Embryonic facial prominence (tissue), 1 donor: ENCODE measurements around the gene CHCHD4.

Experiments used
- DNase-seq: peaks from one replicate; pipeline ENCODE4 v3.0.0-alpha.2; 2016; ENCODE audit errors: extremely low spot score

Gene CHCHD4

GRCh38 chr3:14124615-14125192 is at the start of gene CHCHD4, which contains the start of gene TMEM43:
Gene CHCHD4 (minus strand): TSS chr3:14124870. CDS start chr3:14124676, 194 bp downstream.
Gene TMEM43 (plus strand): TSS chr3:14125052. CDS start chr3:14125194, 142 bp downstream.
- DNase-seq, result peak; percentile 99

- no peak for DNase-seq
Measured at GRCh38 chr3:14172496-14172895, 47.8 kb upstream of the CHCHD4 start.

- no peak for DNase-seq
Measured at GRCh38 chr3:14170531-14171159, 46.0 kb upstream of the CHCHD4 start.

GRCh38 chr3:14169871-14170270 is 45.2 kb upstream of the CHCHD4 start:
- DNase-seq, result no peak

GRCh38 chr3:14169435-14169834 is 44.8 kb upstream of the CHCHD4 start:
- no peak for DNase-seq

GRCh38 chr3:14166877-14167603 is 42.4 kb upstream of the CHCHD4 start:
- no peak for DNase-seq

GRCh38 chr3:14162178-14162577 is 37.5 kb upstream of the CHCHD4 start:
- DNase-seq, result no peak

- no peak for DNase-seq
Measured at GRCh38 chr3:14161282-14161681, 36.6 kb upstream of the CHCHD4 start.

- DNase-seq, result no peak
Measured at GRCh38 chr3:14159426-14159825, 34.8 kb upstream of the CHCHD4 start.

GRCh38 chr3:14158370-14158769 is 33.7 kb upstream of the CHCHD4 start:
- DNase-seq, result no peak

- no peak for DNase-seq
Measured at GRCh38 chr3:14157951-14158350, 33.3 kb upstream of the CHCHD4 start.

GRCh38 chr3:14156843-14157561 is 32.3 kb upstream of the CHCHD4 start:
- DNase-seq, result no peak

GRCh38 chr3:14156201-14156600 is 31.5 kb upstream of the CHCHD4 start:
- DNase-seq, result no peak

GRCh38 chr3:14154895-14155440 is 30.3 kb upstream of the CHCHD4 start:
- DNase-seq, result no peak

GRCh38 chr3:14154276-14154675 is 29.6 kb upstream of the CHCHD4 start:
- DNase-seq, result no peak

- no peak for DNase-seq
Measured at GRCh38 chr3:14153663-14154062, 29.0 kb upstream of the CHCHD4 start.

- DNase-seq, result no peak
Measured at GRCh38 chr3:14152963-14153355, 28.3 kb upstream of the CHCHD4 start.

- no peak for DNase-seq
Measured at GRCh38 chr3:14152233-14152962, 27.7 kb upstream of the CHCHD4 start.

GRCh38 chr3:14151471-14152083 is 26.9 kb upstream of the CHCHD4 start:
- no peak for DNase-seq

- no peak for DNase-seq
Measured at GRCh38 chr3:14150491-14151230, 26.0 kb upstream of the CHCHD4 start.
